Loucy (cell line): ENCODE results near the gene MUS81.

Source experiments
- H2AFZ ChIP-seq: fragments of 200-600 bp; sonication (generic); 2 replicates; pipeline ENCODE4 v1.6.0; 2016; ENCODE audit warnings: antibody characterized with exemption, mild to moderate bottlenecking, low read length, moderate library complexity
- H3F3A ChIP-seq: fragments of 200-600 bp; 2 replicates; pipeline ENCODE4 v1.6.0; 2016; ENCODE audit warnings: antibody characterized with exemption, low read depth, mild to moderate bottlenecking
- H3K27me3 ChIP-seq: fragments of 200-600 bp; sonication (generic); 2 replicates; pipeline ENCODE4 v1.6.1; 2014; ENCODE audit warnings: low read length, mild to moderate bottlenecking; ENCODE audit not compliant: insufficient read depth, poor library complexity, severe bottlenecking
- H3K36me3 ChIP-seq: fragments of 200-600 bp; sonication (generic); 2 replicates; pipeline ENCODE4 v1.6.1; 2016; ENCODE audit warnings: low read length; ENCODE audit not compliant: insufficient read depth
- H3K4me1 ChIP-seq: fragments of 200-600 bp; sonication (generic); 2 replicates; pipeline ENCODE4 v1.5.1; 2014; ENCODE audit warnings: low read length, mild to moderate bottlenecking; ENCODE audit not compliant: insufficient read depth, poor library complexity, severe bottlenecking
- H3K4me2 ChIP-seq: fragments of 200-600 bp; sonication (generic); 2 replicates; pipeline ENCODE4 v1.6.0; 2014; ENCODE audit warnings: antibody characterized with exemption, low read length, low read depth, mild to moderate bottlenecking; ENCODE audit not compliant: poor library complexity, severe bottlenecking
- H3K4me3 ChIP-seq: fragments of 200-600 bp; sonication (generic); 2 replicates; pipeline ENCODE4 v1.5.1; 2014; ENCODE audit warnings: low read length, mild to moderate bottlenecking, mixed read lengths; ENCODE audit not compliant: poor library complexity, severe bottlenecking
- H3K79me2 ChIP-seq: fragments of 200-600 bp; sonication (generic); 2 replicates; pipeline ENCODE4 v1.6.1; 2014; ENCODE audit warnings: low read length; ENCODE audit not compliant: insufficient read depth
- H3K9ac ChIP-seq: fragments of 200-600 bp; sonication (generic); 2 replicates; pipeline ENCODE4 v1.6.0; 2014; ENCODE audit warnings: mild to moderate bottlenecking, low read depth, low read length, moderate library complexity; ENCODE audit not compliant: poor library complexity, severe bottlenecking
- H3K9me2 ChIP-seq: fragments of 200-600 bp; sonication (generic); replicated peaks from 2 replicates; pipeline ENCODE4 v1.6.1; 2016; ENCODE audit warnings: low read depth, low read length, mixed read lengths
- H3K9me3 ChIP-seq: fragments of 200-600 bp; sonication (generic); 2 replicates; pipeline ENCODE4 v1.6.1; 2014; ENCODE audit warnings: mild to moderate bottlenecking, antibody characterized with exemption, low read length, low read depth; ENCODE audit not compliant: insufficient read depth
- H4K20me1 ChIP-seq: fragments of 200-600 bp; sonication (generic); 2 replicates; pipeline ENCODE4 v1.6.0; 2014; ENCODE audit warnings: antibody characterized with exemption, low read length, mild to moderate bottlenecking; ENCODE audit not compliant: insufficient read depth, poor library complexity, severe bottlenecking
- CTCF ChIP-seq: fragments of 200-600 bp; sonication (generic); conservative IDR thresholded peaks from 2 replicates; pipeline ENCODE4 v1.5.1; 2014; ENCODE audit warnings: mild to moderate bottlenecking, antibody characterized with exemption, low read length
- EZH2phosphoT487 ChIP-seq: fragments of 200-600 bp; IDR thresholded peaks from 2 replicates; pipeline ENCODE4 v1.6.1; 2018; ENCODE audit warnings: antibody characterized with exemption, mild to moderate bottlenecking, moderate library complexity, borderline replicate concordance

MUS81 gene

GRCh38 chr11:65862191-65862735 lies 2.0 kb downstream of the MUS81 start:
- Histone ChIP-seq H2AFZ (no peak overlapping the region), H3K36me3 (peaks cover 25% of the 10 kb centered on the region; the same call in 1 of the 2 replicates), H4K20me1 (peaks cover 28% of the 10 kb centered on the region), H3K9ac (peak overlapping the region; percentile 98), H3K4me3 (peak overlapping the region; percentile 80), H3K9me3 (no peaks in the 10 kb centered on the region), H3K79me2 (peaks cover 54% of the 10 kb centered on the region), H3F3A (0 out of 2 replicates have a peak, but pooled peaks cover 7% of the 10 kb centered on the region), H3K9me2 (no peaks in the 10 kb centered on the region), H3K4me1 (peaks cover 26% of the 10 kb centered on the region), H3K27me3 (peaks cover 8% of the 10 kb centered on the region), H3K4me2 (peak overlapping the region; percentile 99)
- TF ChIP-seq CTCF (no peak), EZH2phosphoT487 (no peak)

- Histone ChIP-seq H4K20me1 (peaks cover 23% of the 10 kb centered on the region), H3K4me1 (peaks cover 26% of the 10 kb centered on the region), H3K27me3 (peaks cover 5% of the 10 kb centered on the region), H3K9ac (peak overlapping the region; percentile 98), H3F3A (0 out of 2 replicates have a peak, but pooled peaks cover 7% of the 10 kb centered on the region), H3K79me2 (peaks cover 47% of the 10 kb centered on the region), H3K9me2 (no peaks in the 10 kb centered on the region), H3K36me3 (peaks cover 25% of the 10 kb centered on the region; the same call in 1 of the 2 replicates), H3K4me3 (no peak overlapping the region), H3K9me3 (no peaks in the 10 kb centered on the region), H2AFZ (no peak overlapping the region), H3K4me2 (peak overlapping the region; percentile 99)
- no peak for TF ChIP-seq EZH2phosphoT487
- no peak for TF ChIP-seq CTCF
These were observed 3.0 kb downstream of the MUS81 start for GRCh38 chr11:65862941-65863888.

- no peak overlapping the region for H3K9ac ChIP-seq
- H3K9me2 ChIP-seq, result no peaks in the 10 kb centered on the region
- H3K4me3 ChIP-seq, result no peak overlapping the region
- no peaks in the 10 kb centered on the region for H3F3A ChIP-seq
- peaks cover 18% of the 10 kb centered on the region for H3K4me1 ChIP-seq
- H3K27me3 ChIP-seq, result peaks cover 5% of the 10 kb centered on the region
- H3K79me2 ChIP-seq, result peaks cover 47% of the 10 kb centered on the region
- peaks cover 25% of the 10 kb centered on the region; the same call in 1 of the 2 replicates for H3K36me3 ChIP-seq
- no peak overlapping the region for H2AFZ ChIP-seq
- H3K9me3 ChIP-seq, result no peaks in the 10 kb centered on the region
- no peak for TF ChIP-seq CTCF
- no peak for TF ChIP-seq EZH2phosphoT487
- H4K20me1 ChIP-seq, result peaks cover 23% of the 10 kb centered on the region
- H3K4me2 ChIP-seq, result no peak overlapping the region
These were observed 3.9 kb downstream of the MUS81 start for GRCh38 chr11:65863889-65864705.
